Esophagus muscularis mucosa (tissue), 3 donors: ENCODE results near the gene BCAT1.

Experiments used
- CTCF ChIP-seq, 3 experiments: fragments of 200-600 bp in 2 of 3; fragments of 450-650 bp in 1 of 3; sonication (generic) in 2 of 3; IDR thresholded peaks; one replicate each; pipeline ENCODE4 v1.5.1; 2017 to 2019; ENCODE audit warnings: antibody characterized with exemption in 3 of 3, mild to moderate bottlenecking in 2 of 3, moderate library complexity in 1 of 3
- POLR2A ChIP-seq: fragments of 450-650 bp; IDR thresholded peaks from one replicate; pipeline ENCODE4 v1.6.1; 2017; ENCODE audit warnings: antibody characterized with exemption, moderate library complexity, mild to moderate bottlenecking, low read depth
- POLR2AphosphoS5 ChIP-seq, 2 donors: sonication (generic); formaldehyde crosslinking; IDR thresholded peaks; one replicate each; pipeline ENCODE4 v1.6.1; 2017; ENCODE audit warnings: antibody characterized with exemption in 2 of 2

GRCh38 chr12:24900196-24900595 lies 48.7 kb downstream of the BCAT1 start:
- TF ChIP-seq POLR2A (no peak), CTCF (IDR thresholded peaks at IDR 0.05) (no peak), POLR2AphosphoS5 (IDR thresholded peaks at IDR 0.05) (no peak)
